Fibroblast of skin of back (primary cell): ENCODE data around the gene SMYD3.

Source experiments
- DNase-seq: peaks from one replicate; pipeline ENCODE4 v3.0.0-alpha.2; 2013

The SMYD3 gene

DNA sequence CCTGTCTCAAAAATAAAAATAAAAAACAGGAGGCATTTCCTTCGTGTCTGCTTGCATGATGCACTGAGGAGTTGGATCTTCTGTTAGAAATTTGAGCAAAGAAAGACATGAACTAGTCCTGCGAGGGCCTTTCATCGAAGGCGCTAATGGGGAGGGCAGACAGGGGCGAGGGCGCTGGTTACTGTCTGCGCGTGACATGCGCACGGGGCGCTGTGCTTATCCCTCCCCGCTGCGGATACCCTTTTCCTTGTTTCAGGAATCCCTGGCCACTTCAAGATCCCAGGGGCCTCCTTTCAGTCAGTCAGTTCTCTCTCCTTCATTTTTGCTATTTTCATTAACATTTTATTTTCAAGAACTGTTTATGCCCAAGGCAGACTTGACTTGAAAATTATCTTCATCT is 806.4 kb downstream of the SMYD3 start:
- no peak for DNase-seq
